Naive thymus-derived CD4-positive, alpha-beta T cell (primary cell): Measurements from ENCODE around the gene CSNK1A1. TPM values are rescaled to one million over a fixed set of nuclear protein-coding genes. Genes with fewer than 3 reads are reported as not detected.
A peak's percentile ranks its signal among the peaks of the same experiment; 100 is the strongest.

Source experiments
- ATAC-seq: fragments of 150-1000 bp; cut with Tn5 transposase; 2 replicates; pipeline ENCODE4 v1.10.0; 2021; ENCODE audit warnings: mild to moderate bottlenecking, moderate library complexity
- CTCF ChIA-PET: fragments of 350-600 bp; sonication (Branson Sonifier 250); formaldehyde crosslinking; loops from one replicate; lab custom pipeline; 2021; ENCODE audit warnings: antibody characterized with exemption; lab: Charles Lee
- POLR2A ChIA-PET: fragments of 350-600 bp; sonication (Branson Sonifier 250); formaldehyde crosslinking; loops from one replicate; lab custom pipeline; 2021; ENCODE audit warnings: antibody characterized with exemption, inconsistent platforms; lab: Charles Lee
- DNase-seq, 9 donors: peaks; one replicate each; pipeline versions ENCODE4 v3.0.0 to v3.0.0-alpha.2; 2020 to 2022; ENCODE audit warnings: mixed read lengths in 1 of 9
- H3K27ac ChIP-seq: one replicate; pipeline ENCODE4 v1.7.0; 2013; ENCODE audit warnings: mild to moderate bottlenecking, low read depth, low read length, moderate library complexity
- H3K27me3 ChIP-seq, 2 donors: one replicate each; pipeline ENCODE4 v1.7.0; 2013; ENCODE audit warnings: low read length in 2 of 2, mild to moderate bottlenecking in 2 of 2, moderate library complexity in 2 of 2; ENCODE audit not compliant: control insufficient read depth in 2 of 2, insufficient read depth in 2 of 2
- H3K36me3 ChIP-seq, 3 experiments: 1 replicate in 2 of 3; 2 replicates in 1 of 3; pipeline ENCODE4 v1.7.0; 2013; ENCODE audit warnings: low read length in 3 of 3, mild to moderate bottlenecking in 3 of 3, moderate library complexity in 1 of 3; ENCODE audit not compliant: insufficient read depth in 3 of 3, control insufficient read depth in 2 of 3
- H3K4me1 ChIP-seq, 2 donors: one replicate each; pipeline ENCODE4 v1.7.0; 2013; ENCODE audit warnings: low read length in 2 of 2, mild to moderate bottlenecking in 2 of 2, moderate library complexity in 1 of 2; ENCODE audit not compliant: control insufficient read depth in 2 of 2, insufficient read depth in 2 of 2
- H3K4me3 ChIP-seq: 2 replicates; pipeline ENCODE4 v1.7.0; 2013; ENCODE audit warnings: mild to moderate bottlenecking, low read length
- H3K9me3 ChIP-seq, 3 experiments: 1 replicate in 2 of 3; 2 replicates in 1 of 3; pipeline ENCODE4 v1.7.0; 2013; ENCODE audit warnings: low read length in 3 of 3; ENCODE audit not compliant: control insufficient read depth in 2 of 3
- H3K27ac Mint-ChIP-seq, 9 donors: one replicate each; pipeline ENCODE4 v1.8.0; 2020 to 2022; ENCODE audit warnings: mixed read lengths in 9 of 9, mild to moderate bottlenecking in 8 of 9, moderate library complexity in 5 of 9, inconsistent platforms in 2 of 9
- H3K27me3 Mint-ChIP-seq, 5 donors: one replicate each; pipeline ENCODE4 v1.8.0; 2021 to 2022; ENCODE audit warnings: mixed read lengths in 5 of 5, mild to moderate bottlenecking in 1 of 5
- H3K36me3 Mint-ChIP-seq, 5 donors: one replicate each; pipeline ENCODE4 v1.8.0; 2020 to 2022; ENCODE audit warnings: mixed read lengths in 5 of 5, mild to moderate bottlenecking in 3 of 5, inconsistent platforms in 1 of 5
- H3K4me1 Mint-ChIP-seq, 7 donors: one replicate each; pipeline ENCODE4 v1.8.0; 2020 to 2022; ENCODE audit warnings: mixed read lengths in 7 of 7, mild to moderate bottlenecking in 3 of 7, inconsistent platforms in 1 of 7
- H3K4me3 Mint-ChIP-seq, 10 donors: one replicate each; pipeline ENCODE4 v1.8.0; 2020 to 2022; ENCODE audit warnings: mild to moderate bottlenecking in 10 of 10, mixed read lengths in 10 of 10, moderate library complexity in 6 of 10, inconsistent platforms in 2 of 10
- H3K9me3 Mint-ChIP-seq, 11 donors: one replicate each; pipeline ENCODE4 v1.8.0; 2020 to 2022; ENCODE audit warnings: mixed read lengths in 11 of 11, mild to moderate bottlenecking in 4 of 11, inconsistent platforms in 1 of 11, moderate library complexity in 1 of 11
- intact Hi-C, 2 donors: fragments of 100-400 bp; cut with micrococcal nuclease; formaldehyde crosslinking; loops; one replicate each; pipeline ENCODE4 v1.15.1; 2023
- polyA plus RNA-seq, 2 donors: library from polyadenylated mRNA; unstranded; fragments of 300-500 nt; fragmentation: Illumina TruSeq; gene quantifications; one replicate each; pipeline ENCODE4 v1.2.3, GENCODE V29; 2021
- total RNA-seq, 6 experiments: library from RNA in 5 of 6; stranded (reverse) in 5 of 6; gene quantifications; 1 replicate in 5 of 6; 2 replicates in 1 of 6; pipeline ENCODE4 v1.2.3 and lab custom pipeline; 2021 to 2026

Gene CSNK1A1
- total and polyA plus RNA-seq, 7 experiments from 2014 or later: 146 to 217 (median 178) TPM

- intact Hi-C loops: no loop called here
- H3K36me3 ChIP-seq: no peaks in the 10 kb centered on the region
- POLR2A ChIA-PET: interaction anchor here (1.0 kb wide), 1 partner anchor 13 kb away, joined by 3 read pairs; no protein-coding TSS in a partner anchor
- H3K27me3 ChIP-seq: no peaks in the 10 kb centered on the region
- CTCF ChIA-PET: interaction anchor here (0.8 kb wide), 1 partner anchor 1099 kb away, joined by 3 read pairs; no protein-coding TSS in a partner anchor
- Mint-ChIP-seq H3K36me3 (peaks cover 0 to 8% (median 0%) of the 10 kb centered on the region in 5 donors), H3K9me3 (no peaks in the 10 kb centered on the region), H3K4me1 (peaks cover 0 to 40% (median 23%) of the 10 kb centered on the region in 7 donors), H3K27ac (no peak overlapping the region), H3K4me3 (no peak overlapping the region), H3K27me3 (peaks cover 0 to 22% (median 0%) of the 10 kb centered on the region in 5 donors)
- no peak for ATAC-seq
- no peak overlapping the region for H3K27ac ChIP-seq
- no peak overlapping the region for H3K4me3 ChIP-seq
- H3K9me3 ChIP-seq: no peaks in the 10 kb centered on the region
- DNase-seq: no peak
- H3K4me1 ChIP-seq: peaks cover 0 to 13% of the 10 kb centered on the region in 2 donors
These were observed 27.7 kb upstream of the CSNK1A1 start for GRCh38 chr5:149578896-149579295.

- POLR2A ChIA-PET: interaction anchor here (0.8 to 1.9 kb wide), 3 partner anchors 25 to 73 kb away, joined by 5 to 8 read pairs (median 6); partner anchors contain the start of gene CSNK1A1
These were observed 24.8 kb upstream of the CSNK1A1 start for GRCh38 chr5:149576021-149576420.

GRCh38 chr5:149575131-149575530 lies 23.9 kb upstream of the CSNK1A1 start:
- Histone ChIP-seq H3K36me3 (no peaks in the 10 kb centered on the region), H3K4me3 (no peak overlapping the region), H3K27me3 (no peaks in the 10 kb centered on the region), H3K4me1 (peaks cover 0 to 9% of the 10 kb centered on the region in 2 donors), H3K9me3 (no peaks in the 10 kb centered on the region), H3K27ac (no peak overlapping the region)
- DNase-seq (no peak), ATAC-seq (no peak)
- H3K4me3 Mint-ChIP-seq: no peak overlapping the region
- peak overlapping the region in 2 of 9 donors; percentile 0 to 8 for H3K27ac Mint-ChIP-seq
- peaks cover 0 to 7% (median 0%) of the 10 kb centered on the region in 5 donors for H3K27me3 Mint-ChIP-seq
- intact Hi-C loops: no loop called here
- H3K9me3 Mint-ChIP-seq: no peaks in the 10 kb centered on the region
- H3K36me3 Mint-ChIP-seq: peaks cover 0 to 8% (median 0%) of the 10 kb centered on the region in 5 donors
- ChIA-PET POLR2A (interaction anchor here (0.6 to 1.9 kb wide), 2 partner anchors 12 to 24 kb away, joined by 3 to 8 read pairs; partner anchors contain the start of gene CSNK1A1), CTCF (no interaction called here)
- H3K4me1 Mint-ChIP-seq: peaks cover 0 to 23% (median 15%) of the 10 kb centered on the region in 7 donors

More at GRCh38 chr5:149576021-149576420, 24.8 kb upstream of the CSNK1A1 start:
- Histone ChIP-seq H3K36me3 (no peaks in the 10 kb centered on the region), H3K27me3 (no peaks in the 10 kb centered on the region), H3K9me3 (no peaks in the 10 kb centered on the region), H3K4me1 (peaks cover 0 to 13% of the 10 kb centered on the region in 2 donors), H3K4me3 (no peak overlapping the region), H3K27ac (no peak overlapping the region)
- Mint-ChIP-seq H3K4me3 (peak overlapping the region in 6 of 10 donors; percentile 12 to 63 (median 34)), H3K9me3 (no peaks in the 10 kb centered on the region), H3K27me3 (peaks cover 0 to 15% (median 0%) of the 10 kb centered on the region in 5 donors), H3K4me1 (peaks cover 0 to 32% (median 23%) of the 10 kb centered on the region in 7 donors), H3K27ac (peak overlapping the region; percentile 74 to 92 (median 83)), H3K36me3 (peaks cover 0 to 8% (median 0%) of the 10 kb centered on the region in 5 donors)
- DNase-seq (peak in 6 of 9 donors; percentile 12 to 53 (median 38)), ATAC-seq (peak; percentile 42)
- CTCF ChIA-PET: no interaction called here
- intact Hi-C loops: loop anchor here in 1 of 2 donors (1.0 kb wide), 1 partner anchor 25 kb away; the partner anchor contains the start of gene CSNK1A1

DNA sequence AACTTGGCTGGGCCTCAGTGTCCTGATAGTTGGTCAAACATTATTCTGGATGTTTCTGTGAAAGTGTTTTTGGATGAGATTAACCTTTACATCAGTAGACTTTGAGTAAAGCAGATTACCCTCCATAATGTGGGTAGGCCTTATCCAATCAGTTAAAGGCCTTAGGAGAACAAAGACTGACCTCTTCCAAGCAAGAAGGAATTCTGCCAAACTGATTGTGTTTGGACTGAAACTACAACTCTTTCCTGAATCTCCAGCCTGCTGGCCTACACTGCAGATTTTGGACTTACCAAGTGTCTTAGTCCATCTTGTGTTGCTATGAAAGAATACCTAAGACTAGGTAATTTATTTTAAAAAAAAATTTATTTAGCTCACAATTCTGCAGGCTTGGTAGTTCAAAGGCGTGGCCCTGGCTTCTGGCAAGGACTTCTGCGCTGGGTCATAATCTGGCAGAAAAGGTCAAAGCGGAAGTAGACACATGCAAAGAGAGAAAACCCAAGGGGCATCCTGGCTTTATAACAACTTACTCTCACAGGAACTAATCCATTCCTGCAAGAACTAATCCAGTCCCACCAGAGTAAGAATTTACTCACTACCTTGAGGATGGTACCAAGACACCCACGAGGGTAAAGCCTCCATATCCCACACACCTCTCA lies 21.5 kb upstream of the CSNK1A1 start:
- peaks cover 0 to 8% (median 0%) of the 10 kb centered on the region in 5 donors for H3K36me3 Mint-ChIP-seq
- ChIA-PET POLR2A (no interaction called here), CTCF (interaction anchor here (1.4 kb wide), 1 partner anchor 10 kb away, joined by 3 read pairs; no protein-coding TSS in a partner anchor)
- H3K4me3 Mint-ChIP-seq: no peak overlapping the region
- H3K27ac Mint-ChIP-seq: no peak overlapping the region
- DNase-seq (no peak), ATAC-seq (no peak)
- no peaks in the 10 kb centered on the region for H3K9me3 ChIP-seq
- intact Hi-C loops: no loop called here
- no peaks in the 10 kb centered on the region for H3K9me3 Mint-ChIP-seq
- no peak overlapping the region for H3K4me3 ChIP-seq
- no peak overlapping the region for H3K27ac ChIP-seq
- H3K27me3 ChIP-seq: no peaks in the 10 kb centered on the region
- H3K4me1 Mint-ChIP-seq: peaks cover 0 to 23% (median 15%) of the 10 kb centered on the region in 7 donors
- H3K36me3 ChIP-seq: no peaks in the 10 kb centered on the region
- H3K4me1 ChIP-seq: peaks cover 0 to 9% of the 10 kb centered on the region in 2 donors
- H3K27me3 Mint-ChIP-seq: no peaks in the 10 kb centered on the region

DNA sequence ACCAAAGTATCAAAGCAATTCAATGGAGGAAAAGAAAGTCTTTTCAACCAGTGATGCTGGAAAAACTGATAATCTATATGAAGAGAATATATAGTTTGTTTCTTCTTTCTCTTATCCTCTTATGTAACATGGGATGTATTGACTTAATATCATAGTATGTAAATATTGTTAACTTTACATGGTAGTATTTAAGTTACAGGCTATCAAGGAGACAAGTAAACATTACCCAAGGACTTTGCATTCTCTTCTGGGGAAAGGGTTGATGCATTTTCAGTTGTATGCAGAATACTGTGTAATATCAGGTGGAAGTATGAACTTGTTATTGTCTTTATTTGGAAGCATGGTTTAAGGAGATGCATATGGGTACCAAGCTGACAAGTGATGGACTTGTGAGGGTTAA lies 20.9 kb upstream of the CSNK1A1 start:
- H3K27me3 Mint-ChIP-seq: no peaks in the 10 kb centered on the region
- H3K4me1 Mint-ChIP-seq: peaks cover 0 to 23% (median 15%) of the 10 kb centered on the region in 7 donors
- POLR2A ChIA-PET: no interaction called here
- no peaks in the 10 kb centered on the region for H3K9me3 Mint-ChIP-seq
- H3K27ac ChIP-seq: no peak overlapping the region
- no peak overlapping the region for H3K27ac Mint-ChIP-seq
- no peak overlapping the region for H3K4me3 Mint-ChIP-seq
- intact Hi-C loops: no loop called here
- H3K4me1 ChIP-seq: peaks cover 0 to 9% of the 10 kb centered on the region in 2 donors
- CTCF ChIA-PET: interaction anchor here (0.6 to 1.4 kb wide), 2 partner anchors 9 to 840 kb away, joined by 3 read pairs; no protein-coding TSS in a partner anchor
- H3K36me3 Mint-ChIP-seq: peaks cover 0 to 8% (median 0%) of the 10 kb centered on the region in 5 donors
- H3K4me3 ChIP-seq: no peak overlapping the region
- DNase-seq (no peak), ATAC-seq (no peak)
- no peaks in the 10 kb centered on the region for H3K27me3 ChIP-seq
- H3K9me3 ChIP-seq: no peaks in the 10 kb centered on the region
- H3K36me3 ChIP-seq: no peaks in the 10 kb centered on the region

DNA sequence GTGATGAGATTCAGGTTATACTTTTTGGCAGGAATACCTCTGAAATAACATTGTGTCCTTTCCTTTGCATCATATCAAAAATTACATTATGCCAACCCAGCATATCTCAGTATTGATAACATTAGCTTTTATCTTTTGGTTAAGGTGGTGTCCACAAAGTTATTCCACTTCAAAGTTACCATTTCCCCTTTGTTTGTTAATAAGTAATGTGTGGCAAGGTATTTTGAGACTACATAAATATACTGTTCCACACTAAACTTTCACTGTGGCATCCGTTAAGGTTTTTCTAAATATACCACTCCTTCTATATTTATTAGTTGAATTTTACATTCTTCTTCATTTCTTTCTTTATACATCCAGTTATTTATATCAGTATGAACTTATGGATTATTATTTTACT lies 16.0 kb upstream of the CSNK1A1 start:
- DNase-seq (no peak), ATAC-seq (no peak)
- CTCF ChIA-PET: interaction anchor here (0.7 to 1.5 kb wide), 4 partner anchors 124 to 180 kb away, joined by 3 to 5 read pairs (median 3); no protein-coding TSS in a partner anchor
- intact Hi-C loops: no loop called here
- no peak overlapping the region for H3K27ac ChIP-seq
- Mint-ChIP-seq H3K27me3 (no peaks in the 10 kb centered on the region), H3K4me3 (no peak overlapping the region), H3K9me3 (no peaks in the 10 kb centered on the region), H3K4me1 (peaks cover 6 to 19% (median 12%) of the 10 kb centered on the region in 7 donors), H3K36me3 (no peaks in the 10 kb centered on the region), H3K27ac (no peak overlapping the region)
- H3K27me3 ChIP-seq: no peaks in the 10 kb centered on the region
- H3K4me1 ChIP-seq: peaks cover 0 to 6% of the 10 kb centered on the region in 2 donors
- H3K36me3 ChIP-seq: no peaks in the 10 kb centered on the region
- H3K9me3 ChIP-seq: no peaks in the 10 kb centered on the region
- no peak overlapping the region for H3K4me3 ChIP-seq
- POLR2A ChIA-PET: no interaction called here
